Cardiac fibroblast (primary cell): ENCODE results near the gene MTMR3.
A peak's percentile ranks its signal among the peaks of the same experiment; 100 is the strongest.

Experiments used
- DNase-seq, 2 donors: peaks; one replicate each; pipeline versions ENCODE4 v3.0.0 to v3.0.0-alpha.2; 2010; ENCODE audit warnings: low read depth in 2 of 2
- H3K4me3 ChIP-seq, 2 donors: replicated peaks in 1 of 2; 1 replicate in 1 of 2; 2 replicates in 1 of 2; pipeline ENCODE4 v1.5.1; 2011; ENCODE audit warnings: low read depth in 2 of 2, low read length in 2 of 2, mild to moderate bottlenecking in 2 of 2, moderate library complexity in 1 of 2
- TF ChIP-seq, protein P1 (sequence below): IDR thresholded peaks from one replicate; pipeline ENCODE4 v1.5.1; 2011; ENCODE audit warnings: low read depth, mild to moderate bottlenecking, low read length, inconsistent platforms

Gene MTMR3

DNA sequence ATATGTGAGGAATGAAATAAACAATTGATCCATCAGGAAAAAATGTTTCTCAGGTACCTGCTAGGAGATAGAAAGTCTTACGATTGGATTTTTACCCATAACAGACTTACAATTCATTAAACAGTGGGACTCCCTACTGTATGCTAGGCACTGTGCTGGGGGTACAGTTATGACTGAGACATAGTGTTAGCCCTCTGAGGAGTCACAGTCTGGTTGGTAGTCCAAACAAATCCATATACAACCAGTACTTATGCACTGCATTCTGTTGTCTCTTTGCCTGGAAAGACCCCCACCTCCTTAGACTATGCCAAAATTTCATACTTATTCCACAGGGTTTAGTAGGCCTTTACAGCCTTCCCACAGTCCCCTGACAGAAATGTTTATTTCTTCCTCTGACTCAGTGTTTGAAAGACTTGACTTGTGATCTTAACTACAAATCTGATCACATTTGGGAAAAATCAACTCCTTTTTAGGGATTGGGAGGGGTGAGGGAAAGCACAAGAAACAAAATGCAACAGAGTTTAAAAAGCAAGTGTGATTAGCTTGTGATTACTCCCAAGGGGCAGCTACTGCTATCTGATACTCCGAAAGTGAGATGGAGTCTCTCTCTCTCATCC is 127.9 kb downstream of the MTMR3 start:
- no peak for DNase-seq

DNA sequence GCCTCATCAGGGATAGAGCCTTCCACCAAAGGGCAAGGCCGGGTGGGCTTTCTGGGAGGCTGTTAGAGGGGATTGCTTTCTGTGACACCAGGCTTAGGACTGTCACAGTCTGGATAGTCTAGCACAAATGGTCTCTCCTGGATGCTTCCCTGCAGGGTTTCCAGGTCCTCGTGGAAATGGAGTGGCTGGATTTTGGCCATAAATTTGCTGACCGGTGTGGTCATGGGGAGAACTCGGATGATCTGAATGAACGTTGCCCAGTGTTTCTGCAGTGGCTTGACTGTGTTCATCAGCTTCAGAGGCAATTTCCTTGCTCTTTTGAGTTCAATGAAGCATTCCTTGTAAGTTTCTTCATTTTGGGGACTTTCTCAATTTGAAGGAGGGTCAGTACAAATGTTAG is 130.2 kb downstream of the MTMR3 start:
- TF ChIP-seq, protein P1, sequence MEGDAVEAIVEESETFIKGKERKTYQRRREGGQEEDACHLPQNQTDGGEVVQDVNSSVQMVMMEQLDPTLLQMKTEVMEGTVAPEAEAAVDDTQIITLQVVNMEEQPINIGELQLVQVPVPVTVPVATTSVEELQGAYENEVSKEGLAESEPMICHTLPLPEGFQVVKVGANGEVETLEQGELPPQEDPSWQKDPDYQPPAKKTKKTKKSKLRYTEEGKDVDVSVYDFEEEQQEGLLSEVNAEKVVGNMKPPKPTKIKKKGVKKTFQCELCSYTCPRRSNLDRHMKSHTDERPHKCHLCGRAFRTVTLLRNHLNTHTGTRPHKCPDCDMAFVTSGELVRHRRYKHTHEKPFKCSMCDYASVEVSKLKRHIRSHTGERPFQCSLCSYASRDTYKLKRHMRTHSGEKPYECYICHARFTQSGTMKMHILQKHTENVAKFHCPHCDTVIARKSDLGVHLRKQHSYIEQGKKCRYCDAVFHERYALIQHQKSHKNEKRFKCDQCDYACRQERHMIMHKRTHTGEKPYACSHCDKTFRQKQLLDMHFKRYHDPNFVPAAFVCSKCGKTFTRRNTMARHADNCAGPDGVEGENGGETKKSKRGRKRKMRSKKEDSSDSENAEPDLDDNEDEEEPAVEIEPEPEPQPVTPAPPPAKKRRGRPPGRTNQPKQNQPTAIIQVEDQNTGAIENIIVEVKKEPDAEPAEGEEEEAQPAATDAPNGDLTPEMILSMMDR, result no peak
- no peak for DNase-seq
- H3K4me3 ChIP-seq, result no peak overlapping the region

More for the DNA sequence above, 127.9 kb downstream of the MTMR3 start:
- TF ChIP-seq, protein P1, result no peak
- no peak overlapping the region for H3K4me3 ChIP-seq

DNA sequence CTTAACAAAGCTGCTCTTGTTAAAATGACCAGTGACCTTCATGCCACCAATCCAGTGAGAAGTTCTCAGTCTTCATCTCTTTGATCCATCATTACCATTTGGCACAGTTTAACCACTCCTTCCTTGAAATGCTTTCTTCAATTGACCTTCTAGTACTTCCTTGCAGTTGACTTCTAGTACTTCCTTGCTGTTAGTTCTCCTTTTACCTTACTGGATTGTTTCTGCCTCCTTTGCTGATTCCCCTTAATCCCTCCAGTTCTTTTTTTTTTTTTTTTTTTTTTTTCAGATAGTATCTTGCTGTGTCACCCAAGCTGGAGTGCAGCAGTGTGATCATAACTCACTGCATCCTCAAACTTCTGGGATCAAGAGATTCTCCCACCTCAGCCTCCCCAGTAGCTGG is 131.3 kb downstream of the MTMR3 start:
- DNase-seq, result no peak
- TF ChIP-seq, protein P1, result no peak
- no peak overlapping the region for H3K4me3 ChIP-seq

DNA sequence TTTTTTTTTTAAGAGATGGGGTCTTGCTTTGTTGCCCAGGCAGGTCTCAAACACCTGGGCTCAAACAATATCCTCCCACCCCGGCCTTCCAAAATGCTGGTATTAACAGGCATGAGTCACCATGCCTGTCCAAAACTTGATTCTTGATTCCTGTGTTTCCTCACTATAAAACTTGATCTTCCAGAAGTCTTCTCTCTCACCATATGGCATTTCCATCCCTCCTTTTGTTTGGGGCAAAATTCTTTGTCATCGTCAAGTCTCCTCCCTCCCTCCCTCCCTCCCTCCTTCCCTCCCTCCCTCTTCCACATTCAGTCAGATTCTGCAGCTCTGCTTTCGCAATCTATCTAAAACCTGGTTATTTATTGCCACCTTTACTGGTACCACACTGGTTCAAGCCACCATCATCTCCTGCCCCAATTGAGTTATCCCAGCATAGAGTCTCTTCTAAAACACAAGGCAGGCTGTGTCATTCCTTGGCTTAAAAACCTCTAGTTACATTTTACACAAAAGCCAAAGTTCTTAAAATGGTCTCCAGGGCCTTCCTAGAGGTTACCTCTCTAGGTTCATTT is 132.3 kb downstream of the MTMR3 start:
- peak in 1 of 2 donors; percentile 56 for DNase-seq
- H3K4me3 ChIP-seq, result no peak overlapping the region
- TF ChIP-seq, protein P1, result no peak

DNA sequence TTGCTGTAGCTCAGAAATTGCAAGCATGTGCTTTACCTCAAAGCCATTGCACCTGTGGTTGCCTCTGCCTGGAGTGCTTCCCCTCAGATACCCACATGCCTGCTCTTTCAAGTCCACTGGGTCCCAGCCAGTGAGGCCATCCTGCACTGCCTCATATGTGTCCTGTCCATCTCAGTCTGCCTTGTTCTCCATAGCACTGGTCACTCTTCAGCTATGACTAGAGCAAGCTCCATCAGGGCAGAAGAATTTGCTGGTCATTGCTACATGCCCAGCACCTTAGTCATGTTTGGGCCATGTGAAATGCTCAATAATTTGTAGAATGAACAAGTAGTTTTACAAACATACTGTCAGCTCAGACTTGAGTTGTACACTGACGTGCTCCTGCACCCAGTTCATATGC is 132.9 kb downstream of the MTMR3 start:
- no peak overlapping the region for H3K4me3 ChIP-seq
- peak in 1 of 2 donors; percentile 83 for DNase-seq
- TF ChIP-seq, protein P1, result no peak

DNA sequence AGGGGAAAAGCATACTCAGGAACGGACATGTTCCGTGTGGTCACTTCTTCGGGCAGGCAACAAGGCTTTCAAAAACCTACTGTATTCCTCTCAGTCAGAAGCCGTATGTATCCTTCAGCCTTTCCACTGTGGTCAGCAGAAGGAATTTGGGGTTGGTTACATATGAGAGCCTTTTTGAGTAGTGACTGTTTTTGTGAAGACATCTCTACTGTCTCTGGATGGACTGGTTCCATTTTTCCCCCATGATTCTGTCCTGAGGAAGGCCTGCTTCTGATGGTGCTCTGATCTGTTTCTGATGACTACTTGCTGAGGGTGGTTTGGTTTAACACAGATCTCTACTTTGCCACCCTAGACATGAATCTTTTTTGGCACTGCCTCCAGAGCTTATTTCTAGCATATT is 133.6 kb downstream of the MTMR3 start:
- TF ChIP-seq, protein P1, result no peak

More for the DNA sequence above, 133.6 kb downstream of the MTMR3 start:
- no peak for DNase-seq
- H3K4me3 ChIP-seq, result no peak overlapping the region
